HAP-1 (cell line): ENCODE results near the gene IGFBP3.

Experiments used
- DNase-seq, 2 experiments: peaks; one replicate each; pipeline ENCODE4 v3.0.0-alpha.2; 2016 to 2020; ENCODE audit warnings: low spot score in 2 of 2
- H3K27me3 ChIP-seq: fragments of 250-450 bp; sonication (Bioruptor Pico); 2 replicates; pipeline ENCODE4 v1.5.1; 2020; ENCODE audit warnings: low read depth, mild to moderate bottlenecking, moderate library complexity
- H3K36me3 ChIP-seq: fragments of 250-450 bp; sonication (Bioruptor Pico); replicated peaks from 2 replicates; pipeline ENCODE4 v1.5.1; 2020; ENCODE audit warnings: mild to moderate bottlenecking
- H3K4me1 ChIP-seq: fragments of 250-450 bp; sonication (Bioruptor Pico); 2 replicates; pipeline ENCODE4 v1.5.1; 2020; ENCODE audit warnings: mild to moderate bottlenecking
- H3K4me3 ChIP-seq: fragments of 250-450 bp; sonication (Bioruptor Pico); 2 replicates; pipeline ENCODE4 v1.5.1; 2020; ENCODE audit warnings: mild to moderate bottlenecking, moderate library complexity
- H3K9me3 ChIP-seq: fragments of 250-450 bp; sonication (Bioruptor Pico); 2 replicates; pipeline ENCODE4 v1.5.1; 2020; ENCODE audit warnings: mild to moderate bottlenecking, moderate library complexity
- in situ Hi-C: fragments of 300-500 bp; cut with MboI; formaldehyde crosslinking; loops from 3 replicates; pipeline ENCODE4 v1.14.3; 2020; ENCODE audit warnings: low sequenced_read_pairs, inconsistent platforms, mixed read lengths

IGFBP3 gene

DNA sequence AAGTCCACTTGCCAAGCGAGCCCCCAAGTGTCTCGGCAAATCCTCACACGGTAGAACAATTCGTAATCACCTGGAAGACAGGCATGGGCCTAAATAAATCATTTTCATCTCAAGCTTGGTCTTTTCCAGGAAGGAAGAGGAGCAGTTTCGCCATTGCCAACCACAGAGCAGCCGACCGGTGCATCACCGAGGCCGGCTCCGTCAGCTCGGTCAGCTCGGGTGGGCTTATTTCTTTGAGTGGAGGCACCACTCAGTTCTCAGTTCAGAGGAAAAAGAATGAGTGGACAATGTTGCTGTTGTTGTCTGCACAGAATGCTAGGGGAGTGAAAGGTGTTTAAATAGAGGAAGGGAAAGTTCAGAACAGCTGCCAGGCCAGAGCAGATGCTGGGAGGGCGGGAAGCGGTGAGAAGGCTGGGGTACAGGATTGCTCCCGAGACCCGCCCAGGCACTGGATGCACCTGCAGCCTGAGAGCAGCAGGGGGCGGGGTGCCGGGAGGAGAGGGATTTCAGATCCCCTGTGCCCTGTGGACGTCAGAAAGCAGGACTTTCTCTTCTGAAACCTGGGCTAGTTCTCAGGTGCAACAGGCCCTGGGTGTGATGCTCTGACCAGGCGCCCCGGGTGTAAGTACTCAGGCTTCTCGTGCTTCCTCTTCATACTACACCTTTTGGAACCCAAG lies 17.7 kb upstream of the IGFBP3 start:
- Histone ChIP-seq H3K4me1 (no peaks in the 10 kb centered on the region), H3K9me3 (no peaks in the 10 kb centered on the region), H3K36me3 (no peaks in the 10 kb centered on the region), H3K27me3 (no peaks in the 10 kb centered on the region), H3K4me3 (no peak overlapping the region)
- in situ Hi-C loops = no loop called here
- DNase-seq = peak in 1 of 2 experiments; percentile 23

DNA sequence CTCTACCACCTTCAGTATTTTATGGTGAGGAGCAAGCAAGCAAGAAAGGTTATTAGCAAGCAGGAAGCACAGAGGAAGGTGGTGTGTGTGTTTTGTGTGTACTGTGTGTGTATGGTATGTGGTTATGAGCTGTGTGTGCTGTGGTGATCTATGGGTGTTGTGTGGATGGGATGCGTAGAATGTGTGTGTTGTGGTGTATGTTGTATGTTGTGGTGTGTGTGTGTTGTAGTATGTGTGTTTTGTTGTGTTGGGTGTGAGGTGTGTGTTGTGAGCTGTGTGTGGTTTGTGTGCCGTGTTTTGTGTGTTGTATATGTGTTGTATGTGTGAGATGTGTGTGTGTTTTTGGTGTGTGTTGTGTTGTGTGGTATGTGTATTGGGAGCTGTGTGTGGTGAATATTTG lies 16.8 kb upstream of the IGFBP3 start:
- no peak for DNase-seq
- Histone ChIP-seq H3K36me3 (no peaks in the 10 kb centered on the region), H3K27me3 (no peaks in the 10 kb centered on the region), H3K4me3 (no peak overlapping the region), H3K4me1 (no peaks in the 10 kb centered on the region), H3K9me3 (no peaks in the 10 kb centered on the region)
- in situ Hi-C loops = no loop called here

DNA sequence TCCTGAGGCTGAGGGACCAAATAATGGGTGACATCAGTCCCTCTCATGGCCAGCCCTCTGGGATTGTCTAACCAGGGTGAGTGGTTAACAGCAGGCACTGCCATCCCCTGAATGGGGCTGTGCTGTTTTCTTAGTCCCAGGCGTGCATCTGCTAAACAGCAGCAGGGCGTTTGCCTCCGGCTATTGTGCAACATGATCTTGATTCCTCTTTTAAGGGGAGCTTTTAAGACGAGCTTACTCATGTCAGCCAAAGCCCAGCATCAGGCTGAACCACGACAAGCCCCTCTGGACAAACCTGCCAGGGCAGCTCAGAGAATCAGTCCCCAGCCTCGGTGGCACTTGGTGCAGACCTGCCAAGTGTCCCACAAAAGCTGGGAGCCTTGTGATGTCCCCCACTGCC lies 16.2 kb upstream of the IGFBP3 start:
- H3K27me3 ChIP-seq = no peaks in the 10 kb centered on the region
- no peak overlapping the region for H3K4me3 ChIP-seq
- no peak for DNase-seq
- no peaks in the 10 kb centered on the region for H3K4me1 ChIP-seq
- in situ Hi-C loops = no loop called here
- no peaks in the 10 kb centered on the region for H3K36me3 ChIP-seq
- no peaks in the 10 kb centered on the region for H3K9me3 ChIP-seq

DNA sequence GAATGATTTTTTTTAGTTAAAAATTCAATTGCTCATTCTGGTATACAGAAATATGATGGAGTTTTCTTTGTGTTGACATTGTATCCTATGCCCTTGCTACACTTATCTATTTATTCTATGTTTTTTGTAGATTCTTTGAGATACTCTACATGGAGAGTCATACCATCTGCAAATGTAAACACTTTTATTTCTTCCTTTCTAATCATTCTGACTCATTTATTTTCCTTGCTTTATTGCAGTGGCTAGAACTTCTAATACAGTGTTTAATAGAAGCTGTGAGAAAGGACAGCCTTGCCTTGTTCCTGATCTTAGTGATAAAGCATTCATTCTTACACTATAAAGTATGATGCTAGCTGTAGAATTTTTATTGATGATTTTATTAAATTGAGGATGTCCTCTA lies 9.9 kb upstream of the IGFBP3 start:
- Histone ChIP-seq H3K4me1 (no peaks in the 10 kb centered on the region), H3K9me3 (no peaks in the 10 kb centered on the region), H3K27me3 (no peaks in the 10 kb centered on the region), H3K4me3 (no peak overlapping the region), H3K36me3 (no peaks in the 10 kb centered on the region)
- no peak for DNase-seq
- in situ Hi-C loops = no loop called here

DNA sequence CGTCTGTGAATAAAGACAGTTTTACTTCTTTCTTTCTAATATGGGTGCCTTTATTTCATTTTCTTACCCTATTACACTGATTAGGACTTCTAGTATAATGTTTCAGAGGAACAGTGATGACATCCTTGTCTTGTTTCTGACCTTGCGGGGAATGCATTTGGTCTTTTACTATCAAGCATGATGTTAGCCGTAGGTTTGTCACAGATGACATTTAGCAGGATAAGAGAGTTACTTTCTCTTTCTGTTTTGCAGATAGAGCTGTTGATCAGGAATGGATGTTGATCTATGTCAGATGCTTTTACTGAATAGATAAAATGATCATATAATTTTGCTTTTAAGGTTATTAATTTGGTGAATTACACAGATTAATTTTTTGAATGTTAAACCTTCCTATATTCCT lies 6.6 kb upstream of the IGFBP3 start:
- no peaks in the 10 kb centered on the region for H3K4me1 ChIP-seq
- no peak overlapping the region for H3K4me3 ChIP-seq
- no peaks in the 10 kb centered on the region for H3K9me3 ChIP-seq
- no peak for DNase-seq
- in situ Hi-C loops = no loop called here
- H3K36me3 ChIP-seq = no peaks in the 10 kb centered on the region
- H3K27me3 ChIP-seq = peaks cover 6% of the 10 kb centered on the region

DNA sequence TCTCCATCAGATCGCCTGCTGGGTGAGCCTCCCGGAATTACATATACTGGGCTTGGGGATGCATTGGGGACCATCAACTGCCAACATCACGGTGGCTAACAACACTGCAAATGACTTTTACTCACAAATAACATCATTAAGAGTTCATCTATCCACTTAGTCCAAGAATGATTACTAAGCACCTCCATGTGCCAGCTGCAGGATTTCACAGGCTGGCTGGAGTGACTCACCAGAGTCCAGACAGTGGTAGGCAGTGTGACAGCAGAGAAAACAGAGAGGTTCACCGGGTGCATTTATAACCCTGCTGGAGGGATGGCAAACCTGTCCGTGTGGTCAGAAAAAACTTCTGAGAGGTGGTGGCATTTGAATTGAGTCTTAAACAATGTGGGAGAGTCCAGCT lies 3.2 kb upstream of the IGFBP3 start:
- DNase-seq = no peak
- Histone ChIP-seq H3K4me3 (no peak overlapping the region), H3K36me3 (no peaks in the 10 kb centered on the region), H3K27me3 (peaks cover 30% of the 10 kb centered on the region), H3K4me1 (no peaks in the 10 kb centered on the region), H3K9me3 (no peaks in the 10 kb centered on the region)
- in situ Hi-C loops = loop anchor here (5.0 kb wide), 1 partner anchor 1163 kb away; no protein-coding TSS in a partner anchor

DNA sequence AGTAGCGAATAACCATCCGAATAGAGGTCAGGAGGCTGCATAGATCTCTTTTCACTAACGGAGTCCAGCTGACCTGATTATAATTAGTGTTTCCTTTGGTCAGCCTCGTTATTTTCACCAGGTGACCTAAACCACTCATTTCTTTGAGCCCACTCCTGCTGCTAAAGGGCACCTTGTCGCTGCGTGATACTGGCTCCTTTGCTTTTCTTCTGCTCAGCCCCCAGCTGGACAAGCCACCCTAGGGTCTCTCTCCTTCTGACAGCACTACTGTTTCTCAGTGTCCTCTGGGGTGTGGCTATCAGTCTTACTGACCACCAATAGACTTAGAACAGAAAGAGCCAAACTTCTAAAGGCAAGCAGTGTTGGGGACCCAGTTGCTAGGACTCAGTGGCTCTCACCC lies 2.7 kb upstream of the IGFBP3 start:
- Histone ChIP-seq H3K27me3 (peaks cover 35% of the 10 kb centered on the region), H3K9me3 (no peaks in the 10 kb centered on the region), H3K4me1 (no peaks in the 10 kb centered on the region), H3K4me3 (no peak overlapping the region), H3K36me3 (no peaks in the 10 kb centered on the region)
- in situ Hi-C loops = loop anchor here (5.0 kb wide), 1 partner anchor 1163 kb away; no protein-coding TSS in a partner anchor
- no peak for DNase-seq

DNA sequence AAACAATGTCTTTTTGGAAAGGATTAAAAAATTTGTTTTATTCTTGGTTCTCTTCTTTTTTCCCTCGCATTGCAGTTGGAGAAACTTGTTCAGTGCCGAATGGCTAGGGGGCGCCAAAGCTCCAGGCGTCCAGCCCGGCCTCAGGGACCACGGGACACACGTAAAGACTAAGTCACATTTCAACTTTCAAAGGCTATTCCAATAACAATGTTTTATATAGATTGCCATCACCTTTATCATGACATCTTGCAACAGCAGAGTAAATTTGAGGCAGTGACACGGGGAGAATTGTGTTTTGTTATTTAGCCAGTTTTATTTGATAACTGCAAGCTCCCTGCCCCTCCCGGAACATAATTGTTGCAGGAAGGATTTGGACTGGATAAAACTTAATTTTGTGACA lies 2.2 kb upstream of the IGFBP3 start:
- Histone ChIP-seq H3K36me3 (no peaks in the 10 kb centered on the region), H3K4me3 (no peak overlapping the region), H3K4me1 (no peaks in the 10 kb centered on the region), H3K9me3 (no peaks in the 10 kb centered on the region), H3K27me3 (peaks cover 40% of the 10 kb centered on the region)
- peak; percentile 39 to 76 for DNase-seq
- in situ Hi-C loops = loop anchor here (5.0 kb wide), 1 partner anchor 1164 kb away; no protein-coding TSS in a partner anchor

DNA sequence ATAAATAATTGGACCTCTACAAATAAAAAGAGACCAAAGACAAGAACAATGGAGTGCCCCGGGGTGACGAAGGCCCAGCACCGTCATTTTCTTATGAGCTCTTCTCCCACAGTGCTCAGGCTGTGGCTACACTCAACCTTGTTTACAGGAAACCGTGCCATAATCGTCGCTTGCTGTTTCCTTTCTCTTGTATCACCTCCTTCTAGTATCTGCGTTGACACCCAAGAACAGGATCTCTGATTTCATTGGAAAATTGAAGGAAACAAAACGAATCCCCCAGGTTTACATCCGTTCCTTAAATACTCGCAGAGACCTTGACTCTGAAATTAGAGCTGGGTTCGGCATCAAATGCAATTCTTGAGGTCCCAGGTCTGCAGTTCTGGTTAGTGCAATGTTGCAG lies 1.7 kb upstream of the IGFBP3 start:
- H3K4me1 ChIP-seq = no peaks in the 10 kb centered on the region
- no peaks in the 10 kb centered on the region for H3K9me3 ChIP-seq
- no peak overlapping the region for H3K4me3 ChIP-seq
- DNase-seq = no peak
- peaks cover 43% of the 10 kb centered on the region for H3K27me3 ChIP-seq
- no peaks in the 10 kb centered on the region for H3K36me3 ChIP-seq
- in situ Hi-C loops = loop anchor here (5.0 kb wide), 1 partner anchor 1164 kb away; no protein-coding TSS in a partner anchor

DNA sequence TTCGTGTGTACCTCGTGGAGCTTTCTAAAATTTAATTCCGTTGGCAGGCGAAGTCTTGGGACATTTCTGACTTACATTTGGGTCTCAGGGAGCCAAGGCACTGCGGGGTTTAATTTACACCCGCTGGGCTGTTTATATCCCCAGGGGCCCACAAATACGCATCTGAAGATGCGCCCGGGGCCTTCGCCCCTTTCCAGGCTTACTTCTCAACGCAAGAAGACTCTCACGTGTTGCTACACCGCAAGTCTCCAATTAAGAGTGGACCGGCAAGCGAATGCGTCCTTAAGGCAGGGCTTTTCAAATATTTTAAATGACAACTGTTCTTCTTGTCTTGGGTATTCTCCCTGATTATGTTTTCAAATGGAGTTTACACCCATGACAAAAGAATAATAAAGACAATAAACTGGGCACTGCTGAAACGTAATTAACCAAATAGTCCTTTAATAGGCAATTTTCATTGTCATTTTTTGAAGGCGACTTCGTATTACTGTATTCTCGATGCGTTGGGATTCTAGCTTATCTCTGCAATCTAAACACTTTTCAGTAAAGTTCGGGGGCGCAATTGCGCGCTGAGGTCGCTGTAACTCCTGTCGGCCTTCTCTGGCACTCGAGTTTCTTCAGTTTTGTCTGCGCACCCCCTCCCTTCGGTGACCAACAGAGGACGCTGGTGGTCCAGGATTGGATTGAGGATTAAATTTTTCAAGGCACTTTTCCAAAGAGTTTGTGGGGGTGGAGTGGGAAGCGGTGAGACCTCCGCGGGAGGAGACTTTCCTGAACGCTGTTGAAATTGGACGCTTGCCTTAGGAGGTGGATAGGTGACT lies 837 bp upstream of the IGFBP3 start:
- peak in 1 of 2 experiments; percentile 61 for DNase-seq
- in situ Hi-C loops = loop anchor here (5.0 kb wide), 1 partner anchor 1165 kb away; no protein-coding TSS in a partner anchor
- Histone ChIP-seq H3K27me3 (peaks cover 44% of the 10 kb centered on the region), H3K9me3 (no peaks in the 10 kb centered on the region), H3K36me3 (no peaks in the 10 kb centered on the region), H3K4me3 (no peak overlapping the region), H3K4me1 (no peaks in the 10 kb centered on the region)

DNA sequence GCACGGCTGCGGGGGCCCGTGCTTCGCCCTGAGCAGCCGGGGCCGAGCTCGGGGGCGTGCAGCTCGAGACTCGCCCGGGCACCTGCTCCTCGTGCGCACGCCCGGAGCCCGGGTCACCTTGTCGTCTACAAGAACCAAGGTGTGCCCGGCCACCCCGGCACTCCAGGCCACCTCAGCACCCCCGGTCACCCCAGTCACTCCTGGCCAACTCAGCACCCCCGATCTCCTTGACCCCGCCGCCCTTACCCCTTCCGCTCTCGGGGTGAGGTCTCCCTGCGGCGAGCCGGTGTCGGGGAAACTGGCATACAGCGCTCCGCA lies 268 bp upstream of the IGFBP3 start:
- in situ Hi-C loops = loop anchor here (5.0 kb wide), 1 partner anchor 1166 kb away; no protein-coding TSS in a partner anchor
- H3K27me3 ChIP-seq = peaks cover 44% of the 10 kb centered on the region

DNA sequence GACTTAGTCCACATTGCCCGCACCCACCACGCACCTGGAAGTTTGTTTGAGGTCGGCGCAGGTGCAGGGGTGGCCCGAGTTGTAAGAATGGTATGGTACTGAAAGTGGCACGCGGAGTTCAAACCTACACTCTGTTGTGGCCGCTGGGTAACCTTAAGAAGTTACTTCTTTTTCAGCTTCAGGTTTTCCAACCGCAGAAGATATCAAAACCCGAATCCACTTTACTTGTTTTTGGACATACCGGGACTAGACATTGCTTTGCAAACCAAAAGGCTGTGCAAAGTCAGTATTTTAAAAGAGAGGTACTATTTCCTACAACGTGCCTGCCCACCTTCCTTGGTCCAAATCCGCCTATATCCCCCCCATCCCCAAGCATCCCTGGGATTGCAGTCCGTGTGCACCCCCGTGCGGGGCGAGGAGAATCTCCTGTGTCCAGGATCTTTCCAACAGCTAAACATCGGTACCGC lies 1.0 kb downstream of the IGFBP3 start:
- no peaks in the 10 kb centered on the region for H3K9me3 ChIP-seq
- no peaks in the 10 kb centered on the region for H3K36me3 ChIP-seq
- H3K27me3 ChIP-seq = peaks cover 46% of the 10 kb centered on the region
- in situ Hi-C loops = loop anchor here (5.0 to 10.0 kb wide), 2 partner anchors 1167 to 1265 kb away; no protein-coding TSS in a partner anchor
- DNase-seq = no peak
- no peak overlapping the region for H3K4me3 ChIP-seq
- no peaks in the 10 kb centered on the region for H3K4me1 ChIP-seq

More for the DNA sequence above, 268 bp upstream of the IGFBP3 start:
- Histone ChIP-seq H3K4me3 (no peak overlapping the region), H3K36me3 (no peaks in the 10 kb centered on the region), H3K4me1 (no peaks in the 10 kb centered on the region), H3K9me3 (no peaks in the 10 kb centered on the region)
- no peak for DNase-seq

DNA sequence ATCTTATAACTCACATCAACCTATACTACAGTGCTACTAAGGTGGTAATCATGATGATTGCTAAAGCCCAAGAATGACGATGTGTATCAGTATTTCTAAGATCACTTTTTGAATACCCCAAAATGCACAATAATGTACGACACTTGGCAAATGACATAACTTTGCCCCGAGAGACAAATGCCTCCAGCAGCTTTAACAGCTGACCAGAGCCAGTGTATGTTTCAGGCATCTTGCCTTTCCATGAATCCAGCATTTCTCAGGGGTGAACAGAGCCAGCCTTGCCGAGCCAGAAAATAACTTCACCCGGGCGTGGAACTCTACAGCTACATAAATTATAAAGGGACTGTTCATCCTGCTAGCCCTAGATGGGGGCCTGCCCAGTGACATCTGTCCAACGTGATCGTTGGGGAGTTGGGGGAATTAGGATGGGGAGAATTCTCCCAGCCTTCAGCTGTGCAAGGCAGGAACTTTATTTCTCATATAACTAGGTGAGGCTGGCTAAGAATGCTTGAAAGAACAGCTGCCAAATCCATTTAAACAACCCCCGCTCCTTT lies 1.8 kb downstream of the IGFBP3 start:
- in situ Hi-C loops = loop anchor here (10.0 kb wide), 1 partner anchor 1265 kb away; no protein-coding TSS in a partner anchor
- DNase-seq = no peak
- no peaks in the 10 kb centered on the region for H3K36me3 ChIP-seq
- peaks cover 46% of the 10 kb centered on the region for H3K27me3 ChIP-seq
- no peaks in the 10 kb centered on the region for H3K9me3 ChIP-seq
- H3K4me1 ChIP-seq = no peaks in the 10 kb centered on the region
- H3K4me3 ChIP-seq = no peak overlapping the region

DNA sequence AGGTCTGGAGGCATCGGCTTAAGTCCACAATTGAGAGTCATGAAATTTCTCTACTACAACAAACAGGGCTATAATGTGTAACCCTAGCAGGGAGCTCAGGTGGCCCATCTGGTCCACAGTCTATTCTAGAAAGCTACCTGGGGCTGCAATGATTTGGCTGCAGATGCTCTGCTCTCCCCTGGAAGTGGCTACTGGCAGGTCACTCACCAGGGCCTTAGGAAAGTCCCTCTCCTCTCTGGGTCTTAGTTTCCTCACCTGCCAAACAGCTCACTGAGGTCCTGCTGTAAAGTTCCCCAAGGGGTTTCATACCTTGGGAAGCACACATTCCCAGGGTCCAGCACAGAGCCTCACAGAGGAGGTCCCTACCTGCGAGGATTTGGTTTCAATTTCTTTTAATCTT lies 2.5 kb downstream of the IGFBP3 start:
- H3K9me3 ChIP-seq = no peaks in the 10 kb centered on the region
- no peak for DNase-seq
- H3K27me3 ChIP-seq = peaks cover 45% of the 10 kb centered on the region
- H3K4me3 ChIP-seq = no peak overlapping the region
- H3K4me1 ChIP-seq = no peaks in the 10 kb centered on the region
- no peaks in the 10 kb centered on the region for H3K36me3 ChIP-seq
- in situ Hi-C loops = loop anchor here (10.0 kb wide), 1 partner anchor 1266 kb away; no protein-coding TSS in a partner anchor
